ENCODE data around the gene DMBT1.
"Not testable (repeated sequence)": the region's sequence is repeated elsewhere in the genome, so short reads cannot be mapped to it uniquely, and the experiment has no call there.

The DMBT1 gene

DNA sequence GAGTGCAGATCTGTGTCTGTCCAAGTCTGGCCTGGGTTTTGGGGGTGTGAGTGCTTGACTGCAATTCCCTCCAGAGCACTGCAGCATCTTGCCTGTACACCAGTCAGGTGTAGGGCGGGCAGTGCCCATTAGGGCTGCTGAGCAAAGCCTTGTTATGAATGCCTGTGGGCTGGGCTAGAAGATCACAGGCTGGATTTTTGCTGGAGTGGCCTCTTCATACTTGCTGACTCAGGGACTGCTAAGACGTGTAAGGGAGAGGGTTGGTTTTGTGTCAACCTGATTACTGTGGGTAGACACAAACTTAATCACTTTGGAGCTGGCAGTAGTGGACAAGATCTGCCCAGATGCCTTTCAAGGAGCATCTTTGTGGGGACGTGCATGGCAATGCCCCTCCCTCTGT, 29.6 kb downstream of the DMBT1 start:
- no peak overlapping the region for H3K4me3 ChIP-seq (ENCODE audit: low read depth, low read length)
- no peak for TF ChIP-seq CTCF (IDR thresholded peaks at IDR 0.05; ENCODE audit: borderline replicate concordance, insufficient read depth, low read depth, low read length)

- TF ChIP-seq CTCF (IDR thresholded peaks at IDR 0.05; ENCODE audit: borderline replicate concordance, insufficient read depth, low read depth, low read length): no peak
- H3K4me3 ChIP-seq (ENCODE audit: low read depth, low read length): no peak overlapping the region
Measured at GRCh38 chr10:122591736-122592135, 31.2 kb downstream of the DMBT1 start.

DNA sequence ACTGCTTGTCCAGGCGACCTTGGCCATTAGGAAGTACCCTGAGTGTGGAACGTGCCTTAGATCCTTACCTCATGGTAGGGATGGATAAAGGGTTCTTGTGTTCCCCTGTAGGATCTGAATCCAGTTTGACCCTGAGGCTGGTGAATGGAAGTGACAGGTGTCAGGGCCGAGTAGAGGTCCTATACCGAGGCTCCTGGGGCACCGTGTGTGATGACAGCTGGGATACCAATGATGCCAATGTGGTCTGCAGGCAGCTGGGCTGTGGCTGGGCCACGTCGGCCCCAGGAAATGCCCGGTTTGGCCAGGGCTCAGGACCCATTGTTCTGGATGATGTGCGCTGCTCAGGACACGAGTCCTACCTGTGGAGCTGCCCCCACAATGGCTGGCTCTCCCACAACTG, 31.6 kb downstream of the DMBT1 start:
- H3K4me3 ChIP-seq (ENCODE audit: low read depth, low read length): no peak overlapping the region
- TF ChIP-seq CTCF (IDR thresholded peaks at IDR 0.05; ENCODE audit: borderline replicate concordance, insufficient read depth, low read depth, low read length): no peak

GRCh38 chr10:122617476-122618270, 57.1 kb downstream of the DMBT1 start:
- TF ChIP-seq CTCF (IDR thresholded peaks at IDR 0.05; ENCODE audit: borderline replicate concordance, insufficient read depth, low read depth, low read length): no peak
- H3K4me3 ChIP-seq (ENCODE audit: low read depth, low read length): no peak overlapping the region

- no peak overlapping the region for H3K4me3 ChIP-seq (ENCODE audit: low read depth, low read length)
- TF ChIP-seq CTCF (IDR thresholded peaks at IDR 0.05; ENCODE audit: borderline replicate concordance, insufficient read depth, low read depth, low read length): no peak
Measured at GRCh38 chr10:122618461-122619165, 58.1 kb downstream of the DMBT1 start.

- H3K4me3 ChIP-seq (ENCODE audit: low read depth, low read length): not testable (repeated sequence)
Measured at GRCh38 chr10:122620961-122621360, 60.4 kb downstream of the DMBT1 start.

GRCh38 chr10:122624546-122624945, 64.0 kb downstream of the DMBT1 start:
- H3K4me3 ChIP-seq (ENCODE audit: low read depth, low read length): no peak overlapping the region
- TF ChIP-seq CTCF (IDR thresholded peaks at IDR 0.05; ENCODE audit: borderline replicate concordance, insufficient read depth, low read depth, low read length): no peak
